HG02970 (cell line): ENCODE measurements around the gene TNF.

Experiments
- ATAC-seq: cut with Tn5 transposase; IDR thresholded peaks from one replicate; pipeline ENCODE4 v1.9.1; 2021; ENCODE audit warnings: mild to moderate bottlenecking, moderate library complexity, moderate number of reproducible peaks; ENCODE audit not compliant: unreplicated experiment, low FRiP score

TNF gene

GRCh38 chr6:31575335-31575901 lies at the start of gene TNF:
Gene TNF (plus strand): TSS chr6:31575565. CDS start chr6:31575742, 177 bp downstream.
- ATAC-seq: no peak

- no peak for ATAC-seq
Measured at GRCh38 chr6:31525932-31526591, 49.3 kb upstream of the TNF start.

GRCh38 chr6:31528307-31528777 lies 47.0 kb upstream of the TNF start:
- no peak for ATAC-seq

- no peak for ATAC-seq
Measured at GRCh38 chr6:31528821-31529328, 46.5 kb upstream of the TNF start, which contains the start of gene MCCD1. Gene MCCD1 (plus strand): TSS chr6:31528962. CDS start chr6:31529015, 53 bp downstream.

- no peak for ATAC-seq
Measured at GRCh38 chr6:31529329-31530150, 45.8 kb upstream of the TNF start.

GRCh38 chr6:31530659-31531058 lies 44.7 kb upstream of the TNF start:
- ATAC-seq: no peak

GRCh38 chr6:31531162-31531561 lies 44.2 kb upstream of the TNF start:
- ATAC-seq: no peak

DNA sequence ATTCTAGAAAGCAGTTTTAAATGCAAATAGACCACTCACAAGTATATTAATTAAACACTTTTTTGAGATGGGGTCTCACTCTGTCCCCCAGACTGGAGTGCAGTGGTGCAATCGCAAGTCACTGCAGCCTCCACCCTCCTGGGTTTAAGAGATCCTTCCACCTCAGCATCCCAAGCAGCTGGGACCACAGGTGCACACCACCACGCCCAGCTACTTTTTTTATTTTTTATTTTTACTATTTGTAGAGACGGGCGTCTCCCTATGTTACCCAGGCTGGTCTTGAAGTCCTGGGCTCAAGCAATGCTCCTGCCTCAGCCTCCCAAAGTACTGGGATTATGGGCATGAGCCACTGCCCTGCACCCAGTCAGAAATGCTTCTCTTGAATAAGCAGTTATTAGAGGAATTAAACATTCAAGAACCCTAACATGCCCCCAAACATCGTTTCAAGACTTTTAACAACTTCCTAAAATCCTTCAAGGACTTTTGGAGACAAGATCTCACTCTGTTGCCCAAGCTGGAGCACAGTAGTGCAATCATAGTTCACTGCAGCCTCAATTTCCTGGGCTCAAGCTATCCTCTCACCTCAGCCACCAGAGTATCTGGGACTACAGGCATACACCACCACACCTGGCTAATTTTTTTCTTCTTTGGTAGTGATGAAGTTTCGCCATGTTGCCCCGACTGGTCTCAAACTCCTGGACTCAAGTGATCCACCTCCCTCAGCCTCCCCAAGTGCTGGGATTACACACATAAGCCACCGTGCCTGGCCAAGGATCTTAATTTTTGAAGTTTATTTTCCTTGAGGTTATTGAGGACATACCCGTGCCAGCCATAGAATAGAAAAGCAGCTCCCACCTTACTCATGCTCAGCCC lies 43.4 kb upstream of the TNF start:
- ATAC-seq: no peak

GRCh38 chr6:31532644-31533454 lies 42.5 kb upstream of the TNF start:
- no peak for ATAC-seq

- no peak for ATAC-seq
Measured at GRCh38 chr6:31533455-31533841, 41.9 kb upstream of the TNF start.

DNA sequence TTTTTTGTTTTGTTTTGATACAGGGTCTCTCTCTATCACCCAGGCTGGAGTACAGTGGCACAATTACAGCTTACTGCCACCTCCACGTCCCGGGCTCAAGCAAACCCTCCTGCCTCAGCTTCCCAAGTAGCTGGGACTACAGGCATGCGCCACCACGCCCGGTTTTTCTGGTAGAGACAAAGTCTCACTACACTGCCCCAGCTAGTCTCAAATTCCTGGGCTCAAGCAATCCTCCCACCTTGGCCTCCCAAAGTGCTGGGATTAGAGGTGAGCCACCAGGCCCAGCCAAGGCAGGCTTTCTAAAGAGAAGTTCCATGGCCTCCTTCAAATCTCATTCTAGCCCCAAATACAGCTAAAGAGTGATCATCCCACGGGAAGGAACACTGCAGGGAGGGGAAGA lies 41.4 kb upstream of the TNF start:
- ATAC-seq: no peak

DNA sequence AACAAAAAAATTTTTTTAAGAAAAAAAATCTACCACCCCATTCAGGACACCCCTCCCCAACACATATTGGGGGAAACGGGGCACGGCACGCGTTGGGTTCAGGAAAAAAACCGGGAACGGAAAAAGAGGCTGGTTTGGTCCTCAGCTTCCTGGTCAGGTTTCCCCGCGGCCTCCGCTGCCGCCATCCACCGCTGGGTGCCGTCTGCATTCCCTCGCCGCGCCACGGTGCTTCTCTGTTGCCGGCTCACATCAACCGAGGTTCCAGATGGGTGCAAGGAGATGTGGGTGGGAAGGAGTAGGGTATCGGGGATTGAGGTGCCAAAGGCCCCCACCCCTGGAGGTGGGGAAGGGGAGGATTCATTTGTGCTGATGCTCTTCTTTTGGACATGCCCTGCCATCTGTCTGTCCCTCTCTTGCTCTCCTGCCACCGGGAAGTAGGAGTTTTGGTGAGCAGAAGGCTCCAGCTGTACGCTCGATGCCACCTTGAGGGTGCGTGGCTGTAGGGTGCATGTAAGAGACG lies 40.8 kb upstream of the TNF start:
- ATAC-seq: no peak

GRCh38 chr6:31535538-31536324 lies 39.6 kb upstream of the TNF start:
- no peak for ATAC-seq

DNA sequence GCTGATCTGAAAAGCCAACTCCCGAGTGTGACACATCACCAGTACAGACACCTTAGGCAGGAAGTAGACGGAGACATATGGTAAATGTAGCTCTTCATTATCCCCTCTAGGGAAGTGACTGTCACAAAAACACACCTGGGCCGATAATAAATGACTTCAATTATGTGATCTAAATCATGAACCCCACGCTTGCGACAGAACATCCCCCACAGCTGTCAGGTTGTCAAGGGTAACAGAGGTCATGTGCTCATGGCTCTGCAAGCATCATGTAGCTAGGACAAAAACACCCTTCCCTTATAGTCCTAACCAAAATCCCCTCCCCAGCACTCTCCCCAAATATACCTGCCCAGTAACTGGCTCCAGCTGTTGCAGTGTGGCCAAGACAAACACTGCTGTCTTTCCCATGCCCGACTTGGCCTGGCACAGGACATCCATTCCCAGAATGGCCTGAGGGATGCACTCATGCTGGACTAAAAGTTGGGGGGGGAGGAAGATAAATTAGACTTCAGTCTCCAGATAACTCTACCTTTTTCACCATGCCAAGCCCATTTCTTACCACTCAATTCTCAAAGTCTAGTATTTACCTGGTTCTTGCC lies 36.5 kb upstream of the TNF start:
- no peak for ATAC-seq

GRCh38 chr6:31540640-31541039 lies 34.7 kb upstream of the TNF start:
- ATAC-seq: no peak

DNA sequence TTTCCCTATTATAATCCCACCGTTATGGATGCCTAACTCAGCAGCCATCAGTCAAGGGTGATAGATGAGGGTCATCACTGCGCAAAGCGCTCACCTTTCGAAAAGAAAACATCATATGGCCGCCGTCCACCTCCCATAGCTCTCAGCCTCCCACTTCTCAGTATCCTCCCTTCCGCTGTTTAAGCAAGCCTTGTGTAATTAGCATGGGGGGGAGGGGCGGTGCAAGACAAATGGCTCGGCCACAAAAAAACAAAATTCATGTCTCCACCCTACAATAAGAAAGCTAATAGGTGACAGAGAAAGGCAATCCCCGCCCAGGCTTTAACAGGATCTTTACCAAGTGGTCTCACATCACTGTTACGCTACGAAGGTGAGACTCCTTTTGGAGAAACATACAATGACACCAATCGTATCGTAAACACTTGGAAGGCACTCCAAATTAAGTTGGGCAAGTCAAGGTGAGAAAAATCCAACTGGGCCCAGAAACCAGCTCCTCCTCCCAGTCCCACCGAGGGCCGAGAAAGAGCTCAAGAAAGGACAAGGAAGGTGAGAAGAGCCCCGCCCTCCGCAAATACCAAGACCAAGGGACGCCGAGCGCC lies 34.2 kb upstream of the TNF start:
- ATAC-seq: no peak

GRCh38 chr6:31541658-31542521 lies 33.5 kb upstream of the TNF start, which contains the start of gene DDX39B:
Gene DDX39B (minus strand): TSS chr6:31542003. CDS start chr6:31540532, 1,471 bp downstream.
- ATAC-seq: peak; percentile 49
